ENCODE data around the gene SPARCL1.

DNA sequence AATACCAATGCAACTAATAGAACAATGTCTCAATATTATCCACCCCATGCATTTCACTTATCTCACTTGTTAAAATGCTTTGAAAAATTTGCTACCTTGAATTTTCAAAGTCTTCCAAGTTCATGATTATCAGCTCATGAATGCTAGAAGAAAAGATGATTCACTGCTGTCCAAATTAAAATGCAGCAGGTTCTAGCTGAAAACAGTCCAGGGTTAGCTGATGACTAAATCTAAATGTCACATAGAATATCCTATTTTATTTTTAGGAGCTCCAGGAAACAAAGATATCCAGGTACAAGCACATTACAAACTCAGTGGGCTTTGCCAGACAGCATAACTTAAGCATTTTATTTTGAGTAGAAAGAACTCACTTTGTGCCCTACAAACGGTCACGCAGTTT lies 38.0 kb upstream of the SPARCL1 start:
- TF ChIP-seq, protein P1, sequence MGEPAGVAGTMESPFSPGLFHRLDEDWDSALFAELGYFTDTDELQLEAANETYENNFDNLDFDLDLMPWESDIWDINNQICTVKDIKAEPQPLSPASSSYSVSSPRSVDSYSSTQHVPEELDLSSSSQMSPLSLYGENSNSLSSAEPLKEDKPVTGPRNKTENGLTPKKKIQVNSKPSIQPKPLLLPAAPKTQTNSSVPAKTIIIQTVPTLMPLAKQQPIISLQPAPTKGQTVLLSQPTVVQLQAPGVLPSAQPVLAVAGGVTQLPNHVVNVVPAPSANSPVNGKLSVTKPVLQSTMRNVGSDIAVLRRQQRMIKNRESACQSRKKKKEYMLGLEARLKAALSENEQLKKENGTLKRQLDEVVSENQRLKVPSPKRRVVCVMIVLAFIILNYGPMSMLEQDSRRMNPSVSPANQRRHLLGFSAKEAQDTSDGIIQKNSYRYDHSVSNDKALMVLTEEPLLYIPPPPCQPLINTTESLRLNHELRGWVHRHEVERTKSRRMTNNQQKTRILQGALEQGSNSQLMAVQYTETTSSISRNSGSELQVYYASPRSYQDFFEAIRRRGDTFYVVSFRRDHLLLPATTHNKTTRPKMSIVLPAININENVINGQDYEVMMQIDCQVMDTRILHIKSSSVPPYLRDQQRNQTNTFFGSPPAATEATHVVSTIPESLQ (CRISPR knock-in tag; conservative IDR thresholded peaks at IDR 0.05) = no peak
- TF ChIP-seq ZNF317 (CRISPR knock-in tag; IDR thresholded peaks at IDR 0.05) (no peak), RFX5 (IDR thresholded peaks at IDR 0.05; ENCODE audit: low read depth, low read length) (no peak), JARID2 (CRISPR knock-in tag; IDR thresholded peaks at IDR 0.05; ENCODE audit: insufficient replicate concordance) (no peak), SP1 (IDR thresholded peaks at IDR 0.05) (no peak), SP1 (CRISPR knock-in tag; IDR thresholded peaks at IDR 0.05) (no peak)
- TF ChIP-seq, protein P2, sequence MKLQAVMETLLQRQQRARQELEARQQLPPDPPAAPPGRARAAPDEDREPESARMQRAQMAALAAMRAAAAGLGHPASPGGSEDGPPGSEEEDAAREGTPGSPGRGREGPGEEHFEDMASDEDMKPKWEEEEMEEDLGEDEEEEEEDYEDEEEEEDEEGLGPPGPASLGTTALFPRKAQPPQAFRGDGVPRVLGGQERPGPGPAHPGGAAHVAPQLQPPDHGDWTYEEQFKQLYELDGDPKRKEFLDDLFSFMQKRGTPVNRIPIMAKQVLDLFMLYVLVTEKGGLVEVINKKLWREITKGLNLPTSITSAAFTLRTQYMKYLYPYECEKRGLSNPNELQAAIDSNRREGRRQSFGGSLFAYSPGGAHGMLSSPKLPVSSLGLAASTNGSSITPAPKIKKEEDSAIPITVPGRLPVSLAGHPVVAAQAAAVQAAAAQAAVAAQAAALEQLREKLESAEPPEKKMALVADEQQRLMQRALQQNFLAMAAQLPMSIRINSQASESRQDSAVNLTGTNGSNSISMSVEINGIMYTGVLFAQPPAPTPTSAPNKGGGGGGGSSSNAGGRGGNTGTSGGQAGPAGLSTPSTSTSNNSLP (IDR thresholded peaks at IDR 0.05; ENCODE audit: low read depth, low read length) = no peak
- TF ChIP-seq, protein P3, sequence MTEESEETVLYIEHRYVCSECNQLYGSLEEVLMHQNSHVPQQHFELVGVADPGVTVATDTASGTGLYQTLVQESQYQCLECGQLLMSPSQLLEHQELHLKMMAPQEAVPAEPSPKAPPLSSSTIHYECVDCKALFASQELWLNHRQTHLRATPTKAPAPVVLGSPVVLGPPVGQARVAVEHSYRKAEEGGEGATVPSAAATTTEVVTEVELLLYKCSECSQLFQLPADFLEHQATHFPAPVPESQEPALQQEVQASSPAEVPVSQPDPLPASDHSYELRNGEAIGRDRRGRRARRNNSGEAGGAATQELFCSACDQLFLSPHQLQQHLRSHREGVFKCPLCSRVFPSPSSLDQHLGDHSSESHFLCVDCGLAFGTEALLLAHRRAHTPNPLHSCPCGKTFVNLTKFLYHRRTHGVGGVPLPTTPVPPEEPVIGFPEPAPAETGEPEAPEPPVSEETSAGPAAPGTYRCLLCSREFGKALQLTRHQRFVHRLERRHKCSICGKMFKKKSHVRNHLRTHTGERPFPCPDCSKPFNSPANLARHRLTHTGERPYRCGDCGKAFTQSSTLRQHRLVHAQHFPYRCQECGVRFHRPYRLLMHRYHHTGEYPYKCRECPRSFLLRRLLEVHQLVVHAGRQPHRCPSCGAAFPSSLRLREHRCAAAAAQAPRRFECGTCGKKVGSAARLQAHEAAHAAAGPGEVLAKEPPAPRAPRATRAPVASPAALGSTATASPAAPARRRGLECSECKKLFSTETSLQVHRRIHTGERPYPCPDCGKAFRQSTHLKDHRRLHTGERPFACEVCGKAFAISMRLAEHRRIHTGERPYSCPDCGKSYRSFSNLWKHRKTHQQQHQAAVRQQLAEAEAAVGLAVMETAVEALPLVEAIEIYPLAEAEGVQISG (CRISPR knock-in tag; IDR thresholded peaks at IDR 0.05) = no peak
